ENCODE measurements around the gene TTYH3. TPM values are rescaled to one million over a fixed set of nuclear protein-coding genes. Genes with fewer than 3 reads are reported as not detected.

TTYH3 gene
- total RNA-seq, 3 donors from 2014 or later (not counting 1 experiment from before 2014, with no cell fraction given), result 38.3 to 47.1 (median 42.4) TPM

GRCh38 chr7:2666155-2666554, 34.4 kb downstream of the TTYH3 start:
- H3K27me3 ChIP-seq (ENCODE audit: control insufficient read depth, insufficient read depth, low read length), result peaks cover 6% of the 10 kb centered on the region
- no peak overlapping the region for H3K27ac ChIP-seq (ENCODE audit: low read length)
- no peak overlapping the region for H3K4me3 ChIP-seq (ENCODE audit: low read length)
- WGBS (ENCODE audit: insufficient coverage), result 84% methylated on average over 5 of the region's 6 CpGs
- Mint-ChIP-seq H3K36me3 (no peaks in the 10 kb centered on the region), H3K9me3 (no peaks in the 10 kb centered on the region), H3K4me1 (peaks cover 8 to 22% of the 10 kb centered on the region in 2 donors), H3K4me3 (no peak overlapping the region), H3K27ac (no peak overlapping the region), H3K27me3 (ENCODE audit: low read depth in 2 of 2) (peaks cover 18 to 22% of the 10 kb centered on the region in 2 donors)
- no peak for TF ChIP-seq CTCF (IDR thresholded peaks at IDR 0.05)
- intact Hi-C loops (cut with micrococcal nuclease), result no loop called here
- H3K9me3 ChIP-seq (ENCODE audit: control insufficient read depth, insufficient read depth, low read length), result no peaks in the 10 kb centered on the region
- H3K4me1 ChIP-seq (ENCODE audit: control insufficient read depth, insufficient read depth, low read length), result peaks cover 5% of the 10 kb centered on the region
- DNase-seq (no peak), ATAC-seq (no peak)
- H3K36me3 ChIP-seq (ENCODE audit: control insufficient read depth, insufficient read depth, low read length), result no peaks in the 10 kb centered on the region

- peaks cover 19 to 23% of the 10 kb centered on the region in 2 donors for H3K27me3 Mint-ChIP-seq (ENCODE audit: low read depth in 2 of 2)
- Histone ChIP-seq H3K4me3 (ENCODE audit: low read length) (no peak overlapping the region), H3K27ac (ENCODE audit: low read length) (no peak overlapping the region), H3K27me3 (ENCODE audit: control insufficient read depth, insufficient read depth, low read length) (peaks cover 6% of the 10 kb centered on the region), H3K9me3 (ENCODE audit: control insufficient read depth, insufficient read depth, low read length) (no peaks in the 10 kb centered on the region), H3K36me3 (ENCODE audit: control insufficient read depth, insufficient read depth, low read length) (no peaks in the 10 kb centered on the region), H3K4me1 (ENCODE audit: control insufficient read depth, insufficient read depth, low read length) (peaks cover 7% of the 10 kb centered on the region)
- H3K4me1 Mint-ChIP-seq, result peaks cover 9 to 24% of the 10 kb centered on the region in 2 donors
- ATAC-seq (no peak), DNase-seq (no peak)
- H3K27ac Mint-ChIP-seq, result no peak overlapping the region
- intact Hi-C loops (cut with micrococcal nuclease), result no loop called here
- 90% methylated on average over 17 of the region's 18 CpGs for WGBS (ENCODE audit: insufficient coverage)
- no peak overlapping the region for H3K4me3 Mint-ChIP-seq
- H3K36me3 Mint-ChIP-seq, result no peaks in the 10 kb centered on the region
- no peaks in the 10 kb centered on the region for H3K9me3 Mint-ChIP-seq
- TF ChIP-seq CTCF (IDR thresholded peaks at IDR 0.05), result no peak
Measured at GRCh38 chr7:2666588-2667250, 34.9 kb downstream of the TTYH3 start.

- H3K27me3 ChIP-seq (ENCODE audit: control insufficient read depth, insufficient read depth, low read length), result peaks cover 6% of the 10 kb centered on the region
- no peak for DNase-seq
- Mint-ChIP-seq H3K4me3 (no peak overlapping the region), H3K4me1 (peaks cover 9 to 24% of the 10 kb centered on the region in 2 donors), H3K9me3 (no peaks in the 10 kb centered on the region), H3K27me3 (ENCODE audit: low read depth in 2 of 2) (peaks cover 19 to 23% of the 10 kb centered on the region in 2 donors), H3K36me3 (no peaks in the 10 kb centered on the region), H3K27ac (no peak overlapping the region)
- TF ChIP-seq CTCF (IDR thresholded peaks at IDR 0.05), result no peak
- H3K4me3 ChIP-seq (ENCODE audit: low read length), result no peak overlapping the region
- ATAC-seq, result no peak
- H3K9me3 ChIP-seq (ENCODE audit: control insufficient read depth, insufficient read depth, low read length), result no peaks in the 10 kb centered on the region
- H3K36me3 ChIP-seq (ENCODE audit: control insufficient read depth, insufficient read depth, low read length), result no peaks in the 10 kb centered on the region
- intact Hi-C loops (cut with micrococcal nuclease), result no loop called here
- H3K4me1 ChIP-seq (ENCODE audit: control insufficient read depth, insufficient read depth, low read length), result peaks cover 7% of the 10 kb centered on the region
- WGBS (ENCODE audit: insufficient coverage), result 56% methylated on average over 7 of the region's 7 CpGs
- H3K27ac ChIP-seq (ENCODE audit: low read length), result no peak overlapping the region
Measured at GRCh38 chr7:2667843-2668242, 36.1 kb downstream of the TTYH3 start.

- ATAC-seq (no peak), DNase-seq (no peak)
- H3K36me3 Mint-ChIP-seq, result no peaks in the 10 kb centered on the region
- no peaks in the 10 kb centered on the region for H3K9me3 ChIP-seq (ENCODE audit: control insufficient read depth, insufficient read depth, low read length)
- H3K27me3 Mint-ChIP-seq (ENCODE audit: low read depth in 2 of 2), result peaks cover 19 to 23% of the 10 kb centered on the region in 2 donors
- H3K4me3 Mint-ChIP-seq, result no peak overlapping the region
- peaks cover 7% of the 10 kb centered on the region for H3K4me1 ChIP-seq (ENCODE audit: control insufficient read depth, insufficient read depth, low read length)
- no peak overlapping the region for H3K4me3 ChIP-seq (ENCODE audit: low read length)
- 88% methylated on average over 6 of the region's 6 CpGs for WGBS (ENCODE audit: insufficient coverage)
- no peak overlapping the region for H3K27ac ChIP-seq (ENCODE audit: low read length)
- TF ChIP-seq CTCF (IDR thresholded peaks at IDR 0.05), result no peak
- peaks cover 9 to 24% of the 10 kb centered on the region in 2 donors for H3K4me1 Mint-ChIP-seq
- H3K9me3 Mint-ChIP-seq, result no peaks in the 10 kb centered on the region
- intact Hi-C loops (cut with micrococcal nuclease), result no loop called here
- H3K27ac Mint-ChIP-seq, result no peak overlapping the region
- H3K36me3 ChIP-seq (ENCODE audit: control insufficient read depth, insufficient read depth, low read length), result no peaks in the 10 kb centered on the region
- peaks cover 6% of the 10 kb centered on the region for H3K27me3 ChIP-seq (ENCODE audit: control insufficient read depth, insufficient read depth, low read length)
Measured at GRCh38 chr7:2668401-2668800, 36.6 kb downstream of the TTYH3 start.
